GM18867 (cell line): ENCODE data around the gene MMP28.

Experiments
- ATAC-seq: cut with Tn5 transposase; IDR thresholded peaks from one replicate; pipeline ENCODE4 v1.9.1; 2021; ENCODE audit warnings: mild to moderate bottlenecking, moderate library complexity; ENCODE audit not compliant: unreplicated experiment

The MMP28 gene

DNA sequence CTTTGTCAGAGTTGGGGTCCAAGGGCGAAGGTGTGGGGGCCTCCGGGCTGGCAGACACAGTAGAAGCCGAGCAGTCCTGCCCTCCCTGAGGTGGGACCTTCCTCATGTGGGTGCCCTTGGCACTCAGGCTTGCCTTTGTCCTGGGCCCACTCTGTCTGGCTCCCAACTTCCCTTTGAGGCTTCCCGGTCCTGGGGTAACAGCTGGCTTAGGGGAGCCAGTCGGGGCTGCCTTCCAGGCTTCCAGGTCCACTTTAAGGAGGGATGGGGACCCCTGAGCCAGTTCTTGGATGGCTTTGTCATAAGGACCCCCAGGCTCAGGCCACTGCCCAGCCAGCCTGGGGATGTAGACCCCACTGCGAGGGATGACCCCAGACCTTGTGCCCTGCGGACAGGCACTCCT, 50.2 kb downstream of the MMP28 start:
- no peak for ATAC-seq

DNA sequence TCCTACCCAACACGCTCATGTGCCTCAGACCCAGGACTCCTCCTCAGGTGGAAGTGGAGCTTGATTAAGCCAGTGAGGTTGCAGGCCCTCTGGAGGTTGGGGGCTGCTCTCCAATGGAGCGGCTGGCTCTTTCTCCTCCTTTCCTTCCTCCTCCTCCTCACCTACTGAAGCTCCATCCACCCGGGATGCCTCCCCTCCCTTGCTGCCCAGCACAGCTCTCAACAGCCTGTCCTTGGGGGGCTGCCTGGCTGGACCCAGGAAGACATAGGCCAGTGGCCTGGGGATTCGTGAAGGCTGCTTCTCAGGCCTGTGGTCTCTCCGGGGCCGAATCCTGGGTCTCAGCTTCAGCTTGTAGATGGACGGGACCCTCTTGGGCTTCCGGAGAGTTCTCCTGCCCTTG, 50.6 kb downstream of the MMP28 start:
- ATAC-seq = no peak

DNA sequence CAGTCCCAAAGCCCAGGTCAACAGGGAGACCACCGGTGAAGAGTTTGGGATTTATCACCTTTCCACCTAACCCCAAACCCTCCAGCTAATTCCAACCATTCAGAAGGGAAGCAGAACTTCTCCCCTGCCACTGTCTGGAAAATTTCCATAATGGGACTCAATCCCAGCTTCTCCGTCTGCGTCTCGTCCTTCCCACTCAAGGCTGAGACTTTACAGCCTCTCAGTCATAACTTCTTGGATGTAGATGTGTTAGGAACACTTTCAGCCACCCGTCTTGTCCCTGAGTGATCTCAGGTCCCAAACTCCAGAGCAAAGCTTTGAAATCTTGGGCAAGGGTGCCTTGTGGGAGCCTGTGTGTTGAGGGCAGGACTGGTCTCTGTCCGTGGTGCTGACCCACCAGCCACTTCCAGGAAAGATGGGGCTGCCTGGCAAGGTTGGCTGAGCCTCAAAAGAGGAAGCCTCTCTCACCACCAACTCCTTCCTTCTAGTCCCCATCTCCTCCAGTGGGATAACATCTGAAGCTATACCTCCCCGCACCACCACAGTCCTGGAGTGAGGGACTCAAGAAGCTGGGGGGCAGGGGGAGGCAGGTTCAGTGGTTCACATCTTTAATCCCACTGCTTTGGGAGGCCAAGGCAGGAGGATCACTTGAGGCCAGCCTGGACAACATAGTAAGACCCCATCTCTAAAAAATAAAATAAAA, 51.7 kb downstream of the MMP28 start:
- ATAC-seq = no peak

DNA sequence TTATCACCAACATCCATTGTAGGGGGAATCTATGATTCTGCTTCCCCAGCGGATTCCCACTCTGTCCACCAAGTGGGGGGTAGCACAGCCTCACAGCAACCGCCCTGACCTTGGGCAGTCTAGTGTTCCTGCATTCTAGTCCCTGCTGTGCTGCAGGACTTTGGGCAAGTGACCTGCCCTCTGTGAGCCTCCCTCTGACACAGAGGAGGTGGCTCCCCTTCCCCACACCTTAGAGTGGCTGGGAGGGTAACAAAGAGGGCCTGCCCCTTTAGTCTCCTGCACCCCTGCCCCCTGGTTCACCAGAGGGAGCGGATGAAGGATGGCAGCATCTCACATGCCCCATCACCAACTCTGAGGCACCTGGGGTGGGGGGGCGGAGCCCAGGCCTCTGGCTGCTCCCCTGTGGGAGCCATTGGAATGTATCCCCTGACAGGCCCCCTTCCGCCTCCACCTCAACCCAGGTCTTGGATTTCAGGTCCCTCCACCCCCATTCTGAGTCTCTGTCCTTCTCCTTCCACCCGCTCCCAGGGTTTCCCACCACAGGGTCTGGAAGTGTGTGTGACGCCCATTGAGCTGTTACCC, 52.5 kb downstream of the MMP28 start:
- no peak for ATAC-seq

DNA sequence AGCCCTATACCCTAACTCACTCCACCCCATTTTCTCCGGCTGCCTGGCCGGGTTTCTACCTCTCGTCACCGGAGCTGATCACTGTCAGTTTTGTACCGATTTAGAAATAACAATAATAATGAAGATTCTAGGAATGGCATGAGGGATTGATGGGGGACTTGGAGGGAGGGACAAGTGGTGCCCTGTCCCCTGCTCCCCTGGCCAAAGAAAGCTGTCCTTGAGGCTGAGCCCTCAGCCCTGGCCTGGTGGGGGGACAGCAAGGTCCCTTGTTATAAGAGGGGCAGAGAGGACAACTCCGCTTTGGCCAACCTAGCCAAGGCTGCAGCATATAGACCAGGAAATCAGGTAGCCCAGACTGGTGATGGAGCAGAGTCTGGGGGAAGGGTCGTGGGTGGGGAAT, 52.9 kb downstream of the MMP28 start:
- ATAC-seq = no peak

DNA sequence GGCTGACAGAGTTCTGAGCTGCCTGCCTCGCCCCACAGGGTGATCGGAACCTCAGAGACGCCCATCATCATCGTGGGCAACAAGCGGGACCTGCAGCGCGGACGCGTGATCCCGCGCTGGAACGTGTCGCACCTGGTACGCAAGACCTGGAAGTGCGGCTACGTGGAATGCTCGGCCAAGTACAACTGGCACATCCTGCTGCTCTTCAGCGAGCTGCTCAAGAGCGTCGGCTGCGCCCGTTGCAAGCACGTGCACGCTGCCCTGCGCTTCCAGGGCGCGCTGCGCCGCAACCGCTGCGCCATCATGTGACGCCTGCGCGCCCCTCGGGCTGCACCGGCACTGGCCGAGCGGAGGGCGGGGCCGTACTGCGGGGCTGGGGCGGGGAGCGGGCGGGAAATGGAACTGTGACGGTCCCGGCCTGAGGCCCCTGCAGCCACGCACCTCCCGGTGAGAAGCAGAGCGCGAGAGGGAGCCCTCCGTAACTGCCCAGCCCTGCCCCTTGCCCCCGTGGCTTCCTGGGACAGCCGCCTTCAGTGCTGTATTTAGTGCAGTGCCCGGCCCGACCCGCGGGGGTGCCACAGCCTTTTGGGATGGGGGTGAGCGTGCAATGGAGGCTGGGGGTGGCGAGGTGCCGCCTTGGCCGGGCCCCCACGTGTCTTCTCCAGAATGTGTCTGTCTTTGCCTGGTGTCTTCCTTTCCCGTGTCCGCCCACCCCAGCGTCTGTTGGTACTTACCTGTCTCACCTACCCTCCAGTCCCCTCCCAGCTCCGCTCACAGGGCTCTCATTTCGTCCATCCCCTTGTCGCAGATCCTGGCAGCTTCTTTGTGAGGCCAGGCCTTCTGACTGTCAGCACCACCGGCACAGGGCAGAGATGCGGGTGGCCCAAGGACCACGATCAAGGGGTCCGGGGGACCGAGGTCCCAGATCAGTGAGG, 54.2 kb downstream of the MMP28 start:
- ATAC-seq = no peak

DNA sequence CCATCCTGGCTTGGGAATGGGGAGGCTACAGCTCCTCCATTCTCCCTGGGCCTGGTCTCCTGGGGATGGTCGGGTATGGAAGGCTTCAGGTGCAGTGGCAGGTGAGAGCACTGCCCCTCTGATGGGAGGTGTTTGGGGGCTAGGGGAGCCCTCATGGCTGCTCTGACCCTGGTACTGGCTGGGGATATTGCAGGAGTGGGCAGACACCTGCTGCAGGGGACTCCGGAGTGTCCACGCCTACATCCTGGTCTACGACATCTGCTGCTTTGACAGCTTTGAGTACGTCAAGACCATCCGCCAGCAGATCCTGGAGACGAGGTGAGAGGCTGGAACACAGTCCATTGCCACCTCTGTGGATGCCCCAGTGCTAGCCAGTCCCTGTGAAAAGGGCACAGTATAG, 55.2 kb downstream of the MMP28 start:
- ATAC-seq = no peak

DNA sequence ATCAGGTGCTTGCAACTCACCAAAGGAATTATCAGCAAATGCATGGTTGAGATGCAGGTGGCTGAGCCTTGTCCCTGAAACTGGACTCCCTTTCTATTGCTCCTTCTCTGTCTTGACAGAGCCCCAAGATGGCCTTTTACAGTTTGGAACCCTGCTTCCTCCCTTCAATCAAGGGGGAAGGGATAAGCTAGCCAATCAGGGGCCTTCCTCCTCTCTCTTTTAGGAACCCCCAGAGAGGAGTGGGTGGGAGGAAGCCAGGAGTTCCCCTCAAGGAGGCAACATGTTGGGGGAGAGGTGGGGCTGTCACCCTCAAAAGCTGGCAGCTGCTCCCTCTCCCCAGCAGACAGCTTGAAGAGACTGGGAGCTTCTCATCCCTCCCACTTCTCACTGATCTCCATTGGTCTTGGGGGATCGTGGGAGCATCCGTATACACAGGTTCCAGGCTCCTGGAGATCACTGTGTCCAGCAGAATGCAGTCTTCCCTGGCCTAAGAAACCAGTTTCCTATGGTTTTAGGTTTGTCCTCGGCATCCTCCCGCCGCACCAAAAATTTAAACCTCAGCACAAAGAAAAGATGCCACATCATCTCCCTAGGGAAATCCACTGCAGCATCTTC, 56.8 kb downstream of the MMP28 start:
- ATAC-seq = no peak

DNA sequence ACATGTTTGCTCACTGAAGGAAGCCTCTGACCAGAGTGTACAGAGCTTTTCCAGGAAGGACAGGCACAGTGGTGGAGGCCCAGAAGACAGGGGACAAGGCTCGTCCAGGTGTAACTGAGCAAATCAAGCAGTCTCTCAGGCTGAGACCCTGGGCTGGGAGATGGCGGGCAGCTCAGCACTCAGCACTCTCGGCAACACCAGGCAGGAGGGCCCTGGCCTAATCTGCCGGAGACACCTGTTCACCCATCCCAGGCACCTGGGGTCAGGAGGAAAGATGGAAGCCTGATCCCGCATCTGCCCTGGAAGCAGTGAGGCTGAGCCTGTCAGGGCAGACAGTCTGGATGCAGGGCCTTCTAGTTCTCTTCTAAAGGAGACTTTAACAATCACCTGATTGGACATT, 59.2 kb downstream of the MMP28 start:
- no peak for ATAC-seq

DNA sequence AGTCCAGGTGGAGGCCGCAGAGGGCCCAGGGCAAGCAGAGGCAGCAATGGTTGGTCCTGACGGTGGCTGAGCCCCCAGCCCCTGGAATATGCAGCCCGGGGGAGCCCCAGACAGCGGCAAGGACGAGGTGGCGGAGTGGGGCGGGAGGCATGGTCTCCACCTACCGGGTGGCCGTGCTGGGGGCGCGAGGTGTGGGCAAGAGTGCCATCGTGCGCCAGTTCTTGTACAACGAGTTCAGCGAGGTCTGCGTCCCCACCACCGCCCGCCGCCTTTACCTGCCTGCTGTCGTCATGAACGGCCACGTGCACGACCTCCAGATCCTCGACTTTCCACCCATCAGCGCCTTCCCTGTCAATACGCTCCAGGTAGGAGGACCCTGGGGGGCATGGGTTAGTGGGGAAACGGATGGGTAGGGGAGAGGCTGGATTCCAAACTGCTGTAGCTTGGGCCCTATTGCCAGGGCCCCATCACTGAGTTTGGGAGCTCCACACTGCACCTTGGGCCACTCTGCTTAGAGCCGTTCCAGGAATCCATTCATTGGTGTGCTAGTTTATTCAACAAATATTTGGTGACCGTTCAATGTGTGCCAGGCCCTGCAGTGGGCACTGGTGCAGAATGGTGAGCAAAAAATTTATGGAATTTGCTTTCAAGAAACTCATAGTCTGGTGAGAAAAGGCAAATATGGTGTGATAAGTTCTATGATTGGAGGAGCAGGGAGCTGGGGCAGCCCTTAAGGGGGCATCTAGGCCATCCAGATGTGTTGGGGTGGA, 60.2 kb downstream of the MMP28 start:
- ATAC-seq = no peak

DNA sequence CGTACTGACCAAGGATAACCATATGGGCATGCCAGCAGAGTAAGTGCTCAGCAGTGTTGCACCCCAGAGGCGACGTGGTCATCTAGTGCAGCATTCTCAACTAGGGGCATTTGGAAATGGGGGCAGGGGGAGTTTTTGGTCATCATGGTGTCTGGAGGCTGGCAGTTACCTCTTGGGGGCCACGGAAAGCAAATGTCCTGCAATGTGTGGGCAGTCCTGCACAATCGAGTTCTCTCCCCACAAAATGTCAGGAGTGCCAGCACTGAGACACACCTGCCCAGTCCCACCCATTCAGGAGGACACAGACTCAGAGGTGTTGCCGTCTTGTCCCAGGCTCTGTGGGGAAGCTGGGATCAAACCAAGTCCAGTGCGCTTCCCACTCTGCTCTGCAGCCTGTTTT, 61.0 kb downstream of the MMP28 start:
- no peak for ATAC-seq

DNA sequence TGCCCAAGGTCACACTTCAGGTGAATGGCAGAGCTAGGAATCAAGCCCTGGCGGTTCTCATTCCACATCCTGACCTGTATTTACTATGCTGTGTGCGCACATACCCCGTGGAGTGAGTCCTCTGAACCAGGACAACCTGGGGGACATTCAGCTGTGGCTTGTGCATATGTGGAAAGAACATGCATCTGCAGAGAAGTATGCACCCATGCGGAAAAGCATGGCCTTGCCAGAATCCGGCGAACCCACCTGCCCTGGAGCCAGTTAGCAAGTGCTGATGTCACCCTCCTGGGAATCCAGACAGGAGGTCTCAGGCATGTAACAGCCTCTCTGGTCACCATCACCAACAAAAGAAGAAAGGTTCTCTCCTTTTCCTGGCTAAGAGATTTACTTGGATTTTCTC, 62.1 kb downstream of the MMP28 start:
- ATAC-seq = no peak

DNA sequence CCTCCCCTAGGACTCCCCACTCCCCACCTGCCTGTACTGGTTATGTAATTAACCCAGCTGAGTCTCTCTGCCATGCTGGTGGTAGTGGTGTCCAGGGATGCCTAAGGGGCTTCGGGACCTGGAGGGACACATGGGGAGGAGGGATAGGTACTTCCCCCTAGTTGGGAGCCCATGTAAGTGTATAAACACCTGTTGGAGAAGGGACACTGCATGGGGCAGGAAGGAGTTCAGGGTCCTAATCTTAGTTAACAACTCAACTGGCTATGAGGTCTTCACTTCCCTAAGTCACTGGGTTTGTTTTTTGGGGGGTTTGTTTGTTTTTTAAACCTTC, 62.7 kb downstream of the MMP28 start:
- ATAC-seq = no peak

DNA sequence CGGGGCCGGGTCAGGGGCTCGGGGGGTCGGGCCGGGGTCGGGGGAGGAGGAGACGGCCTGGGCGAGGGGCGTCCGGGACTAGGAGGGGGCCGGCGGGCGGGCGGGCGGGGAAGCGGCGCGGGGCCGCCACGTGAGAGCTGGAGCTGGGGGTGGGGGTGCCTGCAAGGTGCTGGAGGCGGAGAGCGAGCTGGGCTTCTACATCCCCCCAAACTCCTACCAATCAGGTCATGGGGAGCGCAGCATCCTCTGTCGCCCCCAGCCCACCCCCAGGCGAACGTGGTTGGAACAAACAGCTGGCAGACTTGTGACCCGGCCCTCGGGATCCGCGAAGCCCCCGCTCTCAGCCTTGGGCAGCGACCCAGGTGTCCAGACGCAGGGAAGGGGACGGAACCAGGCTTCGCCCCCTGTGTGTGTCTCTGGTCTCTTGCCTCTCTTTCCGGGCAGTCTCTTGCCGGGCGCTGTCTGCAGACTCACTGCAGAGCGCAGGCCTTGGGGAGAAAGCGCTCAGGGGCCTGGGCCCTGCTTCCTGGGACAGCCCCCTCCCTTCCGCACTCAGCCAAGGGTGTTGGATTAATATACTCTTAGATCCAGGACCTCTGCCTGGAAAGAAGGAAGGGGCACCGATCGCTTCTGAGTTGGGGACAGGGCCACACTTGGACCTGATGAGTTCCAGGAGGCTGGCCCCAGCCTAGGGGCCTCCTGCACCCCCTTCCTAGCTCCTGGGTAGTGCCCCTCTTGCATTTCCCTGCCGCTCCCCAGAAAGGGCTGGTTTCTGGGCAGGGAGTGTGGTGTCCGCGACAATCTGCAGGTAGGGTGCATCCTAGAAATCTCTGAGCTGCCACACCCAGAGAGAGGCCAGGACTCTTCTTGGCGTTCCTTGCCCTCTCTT, 63.3 kb downstream of the MMP28 start:
- no peak for ATAC-seq

DNA sequence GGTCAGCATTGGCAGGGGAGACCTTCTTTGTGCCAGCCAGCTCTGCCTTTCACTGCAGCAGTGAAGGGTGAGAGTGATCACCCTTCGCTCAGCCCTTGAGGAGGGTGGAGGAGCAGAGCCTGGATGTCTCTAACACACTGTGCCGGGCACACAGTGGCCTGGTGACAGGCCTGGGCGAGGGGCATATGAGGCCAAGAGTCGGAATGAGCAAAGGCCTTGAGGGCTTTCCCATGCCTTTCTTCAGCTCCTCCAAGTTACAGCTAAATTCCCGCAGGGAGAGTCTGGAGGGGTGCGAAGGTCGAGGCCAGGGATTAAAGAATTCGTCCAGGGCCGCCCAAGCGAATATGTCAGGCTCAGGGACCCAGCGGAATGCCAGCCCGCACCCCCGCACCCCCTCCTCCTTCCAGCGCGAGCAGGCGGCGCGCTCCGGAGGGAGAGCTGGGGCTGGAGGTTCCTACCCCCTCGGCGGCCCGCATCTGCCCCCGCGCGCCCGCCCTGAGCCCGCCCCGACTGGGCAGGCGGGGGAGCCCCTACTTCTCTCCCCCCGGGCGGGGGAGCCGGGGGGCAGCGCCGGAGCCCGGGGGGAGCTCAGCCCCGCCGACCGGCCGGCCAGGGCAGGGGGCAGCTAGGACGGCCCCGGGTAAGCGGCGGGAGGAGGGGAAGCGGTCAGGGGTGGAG, 64.1 kb downstream of the MMP28 start, which contains the start of gene RASL10B:
Gene RASL10B, plus strand, starts transcription at position 401 of the 678 bp plus-strand sequence. CDS start 3,546 bp downstream, outside the sequence.
- no peak for ATAC-seq

DNA sequence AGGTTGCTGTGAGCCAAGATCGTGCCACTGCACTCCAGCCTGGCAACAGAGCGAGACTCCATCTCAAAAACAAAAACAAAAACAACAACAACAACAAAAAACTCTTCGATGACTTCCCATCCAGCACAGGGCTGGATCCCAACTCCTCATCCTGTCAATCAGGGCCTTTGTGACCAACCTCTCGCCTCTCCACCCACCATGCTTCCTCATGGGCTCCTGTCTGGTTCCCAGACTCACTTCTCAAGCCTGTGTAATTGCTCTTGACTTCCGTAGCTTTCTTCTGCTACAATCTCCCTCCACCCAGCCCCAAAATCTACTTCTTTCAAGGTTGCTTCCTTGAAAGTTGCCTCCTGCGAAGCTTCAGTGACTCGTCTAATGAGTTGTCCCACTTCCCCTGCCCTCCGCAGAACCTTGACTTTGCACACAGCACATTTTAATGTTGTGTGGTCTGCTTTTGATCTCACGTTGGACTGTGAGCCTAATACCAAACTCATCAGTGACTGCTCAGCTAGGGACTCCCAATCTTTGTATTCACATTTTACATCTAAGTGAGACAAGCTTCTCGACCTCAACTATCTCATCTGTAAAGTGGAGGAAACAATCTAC, 64.9 kb downstream of the MMP28 start:
- ATAC-seq = no peak

DNA sequence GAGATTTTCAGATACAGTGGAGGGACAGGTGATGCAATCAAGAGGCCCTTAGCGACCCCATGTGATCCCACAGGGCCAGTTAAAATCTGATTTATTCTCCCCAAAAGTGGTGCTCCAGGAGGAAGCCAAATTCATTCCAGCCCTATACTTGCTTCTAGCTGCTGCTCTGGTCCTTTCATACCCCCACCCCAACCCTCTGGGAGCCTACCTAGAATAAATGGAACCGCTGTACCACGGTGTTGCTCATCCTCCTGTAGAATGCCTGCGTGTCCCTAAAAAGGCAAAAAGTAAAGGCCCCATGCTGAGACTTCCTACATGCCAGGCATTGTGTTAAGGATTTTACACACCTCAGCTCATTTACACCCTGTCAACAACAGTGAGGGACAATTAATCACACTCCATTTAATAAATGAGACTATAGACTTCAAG, 66.0 kb downstream of the MMP28 start:
- no peak for ATAC-seq

DNA sequence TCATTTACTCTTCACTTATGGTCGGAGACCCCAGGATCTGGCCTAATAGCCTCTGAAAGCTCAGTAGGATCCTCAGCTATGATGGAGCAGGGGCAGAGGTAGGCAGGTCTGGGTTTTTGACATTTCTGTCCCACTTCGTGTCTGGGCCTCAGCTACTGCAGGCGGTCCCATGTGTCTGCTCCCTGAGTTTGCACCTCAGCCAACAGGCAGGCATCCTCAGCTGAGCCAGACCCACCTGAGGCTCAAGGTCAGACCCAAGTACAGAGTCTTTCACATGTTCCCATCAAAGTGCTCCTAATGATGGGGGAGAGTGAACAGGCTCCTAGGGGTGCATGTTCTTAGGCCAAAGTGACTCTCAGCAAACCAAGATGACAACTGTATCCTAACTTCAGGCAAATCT, 66.9 kb downstream of the MMP28 start:
- no peak for ATAC-seq

DNA sequence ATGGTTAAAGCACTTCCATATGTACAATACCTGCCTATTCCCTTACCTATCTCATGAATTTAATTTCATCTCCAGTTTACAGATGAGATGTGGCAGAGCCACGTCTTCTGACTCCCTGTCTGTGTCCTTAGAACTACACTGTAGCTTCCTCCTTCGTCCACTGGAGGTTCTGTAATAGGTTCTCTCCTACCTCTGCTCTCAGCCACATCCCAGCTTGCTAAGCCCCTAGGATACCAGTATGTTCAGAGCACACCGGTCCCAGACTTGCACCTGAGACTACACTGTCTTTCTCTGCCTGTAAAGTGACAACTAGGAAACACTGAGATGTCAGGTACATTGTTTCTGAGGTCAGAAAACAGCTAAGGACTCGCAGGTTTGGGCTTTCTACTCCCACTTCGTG, 67.8 kb downstream of the MMP28 start:
- ATAC-seq = no peak
